C4-2B (cell line): ENCODE data around the gene IRF7.

Experiments
- ZFX ChIP-seq: fragments of 450-650 bp; IDR thresholded peaks from 2 replicates; pipeline ENCODE4 v1.6.1; 2017
- TF ChIP-seq, protein P1 (sequence below): fragments of 450-650 bp; conservative IDR thresholded peaks from 2 replicates; pipeline ENCODE4 v1.5.1; 2017; ENCODE audit warnings: mild to moderate bottlenecking

DNA sequence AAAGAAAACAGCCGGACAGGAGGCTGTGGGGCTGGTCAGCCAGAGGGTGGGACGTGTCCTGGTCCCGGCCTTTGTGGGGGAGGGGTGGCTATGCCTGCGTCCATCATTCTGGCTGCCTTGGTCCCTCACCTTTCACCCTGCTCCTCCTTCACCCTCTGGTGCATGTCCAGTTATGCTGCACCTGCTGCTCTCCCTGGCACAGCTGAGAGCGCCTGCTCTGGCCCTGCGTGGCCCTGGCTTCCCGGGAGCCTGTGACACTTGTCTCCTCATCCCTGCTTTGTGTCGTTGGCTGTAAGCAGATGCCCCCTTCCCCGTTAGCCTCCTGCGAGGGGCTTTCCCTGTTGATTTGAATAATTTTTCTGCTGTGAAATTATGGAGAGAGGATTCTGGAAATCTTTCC lies 22.8 kb downstream of the IRF7 start:
- TF ChIP-seq, protein P1, sequence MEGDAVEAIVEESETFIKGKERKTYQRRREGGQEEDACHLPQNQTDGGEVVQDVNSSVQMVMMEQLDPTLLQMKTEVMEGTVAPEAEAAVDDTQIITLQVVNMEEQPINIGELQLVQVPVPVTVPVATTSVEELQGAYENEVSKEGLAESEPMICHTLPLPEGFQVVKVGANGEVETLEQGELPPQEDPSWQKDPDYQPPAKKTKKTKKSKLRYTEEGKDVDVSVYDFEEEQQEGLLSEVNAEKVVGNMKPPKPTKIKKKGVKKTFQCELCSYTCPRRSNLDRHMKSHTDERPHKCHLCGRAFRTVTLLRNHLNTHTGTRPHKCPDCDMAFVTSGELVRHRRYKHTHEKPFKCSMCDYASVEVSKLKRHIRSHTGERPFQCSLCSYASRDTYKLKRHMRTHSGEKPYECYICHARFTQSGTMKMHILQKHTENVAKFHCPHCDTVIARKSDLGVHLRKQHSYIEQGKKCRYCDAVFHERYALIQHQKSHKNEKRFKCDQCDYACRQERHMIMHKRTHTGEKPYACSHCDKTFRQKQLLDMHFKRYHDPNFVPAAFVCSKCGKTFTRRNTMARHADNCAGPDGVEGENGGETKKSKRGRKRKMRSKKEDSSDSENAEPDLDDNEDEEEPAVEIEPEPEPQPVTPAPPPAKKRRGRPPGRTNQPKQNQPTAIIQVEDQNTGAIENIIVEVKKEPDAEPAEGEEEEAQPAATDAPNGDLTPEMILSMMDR: no peak
- no peak for TF ChIP-seq ZFX
